ENCODE results near the gene GYS2.

DNA sequence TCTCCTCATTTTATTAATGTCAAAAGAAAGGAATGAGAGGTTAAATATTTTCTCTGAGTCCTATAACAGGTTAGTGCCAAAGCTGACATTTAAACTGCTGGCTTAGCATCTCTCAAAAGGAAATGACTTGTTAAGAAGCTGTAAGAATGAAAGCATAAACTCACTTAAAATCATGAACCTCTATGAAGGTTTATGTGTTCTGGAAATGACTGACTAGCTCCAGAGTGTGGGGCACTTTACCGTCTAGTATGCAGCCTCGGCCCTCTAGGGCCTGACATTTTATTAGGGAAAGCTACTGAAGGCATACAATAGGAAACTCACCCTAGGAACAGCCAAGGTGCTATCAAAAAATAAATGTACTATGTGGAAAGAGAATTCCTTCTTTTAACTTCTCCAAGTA, 43.5 kb downstream of the GYS2 start:
- TF ChIP-seq, protein P1, sequence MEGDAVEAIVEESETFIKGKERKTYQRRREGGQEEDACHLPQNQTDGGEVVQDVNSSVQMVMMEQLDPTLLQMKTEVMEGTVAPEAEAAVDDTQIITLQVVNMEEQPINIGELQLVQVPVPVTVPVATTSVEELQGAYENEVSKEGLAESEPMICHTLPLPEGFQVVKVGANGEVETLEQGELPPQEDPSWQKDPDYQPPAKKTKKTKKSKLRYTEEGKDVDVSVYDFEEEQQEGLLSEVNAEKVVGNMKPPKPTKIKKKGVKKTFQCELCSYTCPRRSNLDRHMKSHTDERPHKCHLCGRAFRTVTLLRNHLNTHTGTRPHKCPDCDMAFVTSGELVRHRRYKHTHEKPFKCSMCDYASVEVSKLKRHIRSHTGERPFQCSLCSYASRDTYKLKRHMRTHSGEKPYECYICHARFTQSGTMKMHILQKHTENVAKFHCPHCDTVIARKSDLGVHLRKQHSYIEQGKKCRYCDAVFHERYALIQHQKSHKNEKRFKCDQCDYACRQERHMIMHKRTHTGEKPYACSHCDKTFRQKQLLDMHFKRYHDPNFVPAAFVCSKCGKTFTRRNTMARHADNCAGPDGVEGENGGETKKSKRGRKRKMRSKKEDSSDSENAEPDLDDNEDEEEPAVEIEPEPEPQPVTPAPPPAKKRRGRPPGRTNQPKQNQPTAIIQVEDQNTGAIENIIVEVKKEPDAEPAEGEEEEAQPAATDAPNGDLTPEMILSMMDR (IDR thresholded peaks at IDR 0.05): no peak
- TF ChIP-seq POLR2A (IDR thresholded peaks at IDR 0.05): no peak
